Transverse colon (tissue), 4 donors: ENCODE data around the gene PCIF1. TPM values are rescaled to one million over a fixed set of nuclear protein-coding genes. Genes with fewer than 3 reads are reported as not detected.

Experiments
- DNase-seq: peaks from one replicate; pipeline ENCODE4 v3.0.0-alpha.2; 2019
- H3K27ac ChIP-seq, 4 donors: fragments of 200-600 bp; sonication (generic); 2 replicates each; pipeline ENCODE4 v1.5.1; 2016 to 2018; ENCODE audit warnings: inconsistent platforms in 4 of 4
- H3K27me3 ChIP-seq: fragments of 200-600 bp; sonication (generic); 2 replicates; pipeline ENCODE4 v1.5.1; 2017; ENCODE audit warnings: inconsistent platforms
- H3K36me3 ChIP-seq, 4 donors: fragments of 200-600 bp; sonication (generic); 2 replicates each; pipeline ENCODE4 v1.5.1; 2017 to 2019; ENCODE audit warnings: inconsistent platforms in 4 of 4
- H3K4me1 ChIP-seq, 4 donors: fragments of 200-600 bp; sonication (generic); 2 replicates each; pipeline ENCODE4 v1.5.1; 2017 to 2020; ENCODE audit warnings: inconsistent platforms in 4 of 4
- H3K4me3 ChIP-seq, 4 donors: fragments of 200-600 bp; sonication (generic); 1 replicate in 1 of 4; 2 replicates in 3 of 4; pipeline versions ENCODE4 v1.5.1 to v1.6.1; 2017 to 2019; ENCODE audit warnings: inconsistent platforms in 4 of 4
- H3K9me3 ChIP-seq, 2 donors: fragments of 200-600 bp; sonication (generic); 2 replicates each; pipeline ENCODE4 v1.5.1; 2017 to 2019; ENCODE audit warnings: inconsistent platforms in 2 of 2
- CTCF ChIP-seq, 5 experiments: fragments of 200-600 bp in 3 of 5; fragments of 450-650 bp in 2 of 5; sonication (generic) in 3 of 5; IDR thresholded peaks; 1 replicate in 2 of 5; 2 replicates in 3 of 5; pipeline ENCODE4 v1.5.1; 2016 to 2017; ENCODE audit warnings: antibody characterized with exemption in 5 of 5, inconsistent platforms in 3 of 5, mild to moderate bottlenecking in 2 of 5, moderate library complexity in 1 of 5
- EP300 ChIP-seq: sonication (generic); formaldehyde crosslinking; IDR thresholded peaks from one replicate; pipeline ENCODE4 v1.6.1; 2017; ENCODE audit warnings: antibody characterized with exemption, low read depth
- POLR2A ChIP-seq: fragments of 450-650 bp; IDR thresholded peaks from one replicate; pipeline ENCODE4 v1.6.1; 2016; ENCODE audit warnings: antibody characterized with exemption, mild to moderate bottlenecking, moderate library complexity
- POLR2AphosphoS5 ChIP-seq, 3 donors: sonication (generic); formaldehyde crosslinking; IDR thresholded peaks; one replicate each; pipeline ENCODE4 v1.6.1; 2016; ENCODE audit warnings: antibody characterized with exemption in 3 of 3
- WGBS, 2 donors: methylation state at CpG; one replicate each; pipeline ENCODE4 v1.1.5; 2018; ENCODE audit warnings: low coverage in 1 of 2; 5-methylcytosine and 5-hydroxymethylcytosine counted together
- in situ Hi-C, 4 donors: fragments of 200-750 bp; cut with MboI; loops; one replicate each; pipeline versions ENCODE4 v1.15.0 to v1.15.1; 2017; ENCODE audit warnings: low sequenced_read_pairs in 3 of 4, low pct_ligation_motif_present in 1 of 4, low pct_unique_long_range_greater_than_20kb in 1 of 4
- intact Hi-C: fragments of 100-400 bp; cut with DNase I; formaldehyde crosslinking; loops from one replicate; pipeline ENCODE4 v1.15.1; 2023; ENCODE audit warnings: low total_unique reads
- total RNA-seq, 4 donors: library from RNA; depleted of rRNA; stranded (reverse); fragments of >200 nt; gene quantifications; one replicate each; pipeline ENCODE4 v1.1.0, GENCODE V29; 2016

Gene PCIF1
- total RNA-seq, 4 donors from 2014 or later = 23.5 to 52.0 (median 32.0) TPM

- DNase-seq = no peak
- Histone ChIP-seq H3K36me3 (peaks cover 0 to 60% (median 27%) of the 10 kb centered on the region in 4 donors), H3K4me1 (peaks cover 0 to 11% (median 3%) of the 10 kb centered on the region in 4 donors), H3K27ac (no peak overlapping the region), H3K4me3 (no peak overlapping the region), H3K27me3 (no peaks in the 10 kb centered on the region), H3K9me3 (no peaks in the 10 kb centered on the region)
- intact Hi-C loops = no loop called here
- TF ChIP-seq POLR2AphosphoS5 (IDR thresholded peaks at IDR 0.05) (no peak), CTCF (IDR thresholded peaks at IDR 0.05) (no peak), POLR2A (no peak), EP300 (no peak)
- WGBS, 2 donors = 93% methylated on average over 10 of the region's 13 CpGs; no CpG with 5 or more reads in 1 of the 2 donors
- in situ Hi-C loops = no loop called here
Observed at GRCh38 chr20:45938727-45939438, 4.4 kb downstream of the PCIF1 start.

GRCh38 chr20:45940053-45940452 lies 5.6 kb downstream of the PCIF1 start:
- intact Hi-C loops (no loop called here), in situ Hi-C loops (loop anchor here in 1 of 4 donors (10.0 kb wide), 1 partner anchor 115 kb away; the partner anchor contains the start of gene TNNC2)
- H3K36me3 ChIP-seq = peaks cover 0 to 70% (median 32%) of the 10 kb centered on the region in 4 donors
- TF ChIP-seq EP300 (no peak), POLR2A (no peak), CTCF (IDR thresholded peaks at IDR 0.05) (no peak)
- H3K9me3 ChIP-seq = no peaks in the 10 kb centered on the region
- H3K27me3 ChIP-seq = no peaks in the 10 kb centered on the region
- H3K27ac ChIP-seq = no peak overlapping the region
- WGBS, 2 donors = 94% methylated on average over 3 of the region's 3 CpGs; no CpG with 5 or more reads in 1 of the 2 donors
- peaks cover 0 to 11% (median 3%) of the 10 kb centered on the region in 4 donors for H3K4me1 ChIP-seq
- DNase-seq = no peak
- H3K4me3 ChIP-seq = no peak overlapping the region

- intact Hi-C loops = no loop called here
- Histone ChIP-seq H3K4me3 (no peak overlapping the region), H3K27ac (no peak overlapping the region), H3K36me3 (peaks cover 0 to 74% (median 34%) of the 10 kb centered on the region in 4 donors), H3K27me3 (no peaks in the 10 kb centered on the region), H3K9me3 (no peaks in the 10 kb centered on the region), H3K4me1 (peaks cover 0 to 11% (median 3%) of the 10 kb centered on the region in 4 donors)
- TF ChIP-seq EP300 (no peak), CTCF (IDR thresholded peaks at IDR 0.05) (no peak), POLR2A (no peak), POLR2AphosphoS5 (IDR thresholded peaks at IDR 0.05) (no peak)
- DNase-seq = no peak
- 91% methylated on average over 11 of the region's 13 CpGs; no CpG with 5 or more reads in 1 of the 2 donors for WGBS, 2 donors
- in situ Hi-C loops = loop anchor here in 1 of 4 donors (10.0 kb wide), 1 partner anchor 116 kb away; the partner anchor contains the start of gene TNNC2
Observed at GRCh38 chr20:45940469-45940868, 6.0 kb downstream of the PCIF1 start.

GRCh38 chr20:45943613-45944012 lies 9.1 kb downstream of the PCIF1 start:
- no peaks in the 10 kb centered on the region for H3K9me3 ChIP-seq
- H3K36me3 ChIP-seq = peaks cover 0 to 80% (median 36%) of the 10 kb centered on the region in 4 donors
- peaks cover 0 to 14% (median 0%) of the 10 kb centered on the region in 4 donors for H3K4me1 ChIP-seq
- H3K27me3 ChIP-seq = no peaks in the 10 kb centered on the region
- in situ Hi-C loops (loop anchor here in 1 of 4 donors (10.0 kb wide), 1 partner anchor 119 kb away; the partner anchor contains the start of gene TNNC2), intact Hi-C loops (no loop called here)
- no peak overlapping the region for H3K4me3 ChIP-seq
- TF ChIP-seq POLR2A = no peak
- TF ChIP-seq CTCF (IDR thresholded peaks at IDR 0.05) = no peak
- no peak for TF ChIP-seq EP300
- no peak for TF ChIP-seq POLR2AphosphoS5 (IDR thresholded peaks at IDR 0.05)
- DNase-seq = no peak
- WGBS, 2 donors = 89% methylated on average over 6 of the region's 6 CpGs; no CpG with 5 or more reads in 1 of the 2 donors
- no peak overlapping the region for H3K27ac ChIP-seq
